GM18909 (cell line): ENCODE measurements around the gene DENND5A.

Experiments used
- ATAC-seq: cut with Tn5 transposase; IDR thresholded peaks from one replicate; pipeline ENCODE4 v1.9.1; 2021; ENCODE audit warnings: mild to moderate bottlenecking; ENCODE audit not compliant: unreplicated experiment, poor library complexity

The DENND5A gene

GRCh38 chr11:9265211-9266131 is at the start of gene DENND5A:
Gene DENND5A, minus strand, starts transcription at chr11:9265350. Its CDS starts 281 bp downstream, at chr11:9265069.
- ATAC-seq: peak; percentile 41

GRCh38 chr11:9314291-9315077 is 49.3 kb upstream of the DENND5A start, which contains the start of gene TMEM41B:
Gene TMEM41B, minus strand, starts transcription at chr11:9314593. Its CDS starts 152 bp downstream, at chr11:9314441.
- ATAC-seq: peak; percentile 97

GRCh38 chr11:9313648-9314290 is 48.6 kb upstream of the DENND5A start:
- peak; percentile 22 for ATAC-seq

- no peak for ATAC-seq
These were observed 45.4 kb upstream of the DENND5A start for GRCh38 chr11:9310485-9311090.

GRCh38 chr11:9304178-9304577 is 39.0 kb upstream of the DENND5A start:
- no peak for ATAC-seq

- ATAC-seq: no peak
These were observed 37.3 kb upstream of the DENND5A start for GRCh38 chr11:9302448-9302847.

- no peak for ATAC-seq
These were observed 36.6 kb upstream of the DENND5A start for GRCh38 chr11:9301720-9302119.

- ATAC-seq: no peak
These were observed 28.5 kb upstream of the DENND5A start for GRCh38 chr11:9293646-9294045.

- ATAC-seq: no peak
These were observed 20.9 kb upstream of the DENND5A start for GRCh38 chr11:9285850-9286587.

- peak; percentile 89 for ATAC-seq
These were observed 15.6 kb upstream of the DENND5A start for GRCh38 chr11:9280655-9281301.

- no peak for ATAC-seq
These were observed 12.0 kb upstream of the DENND5A start for GRCh38 chr11:9277176-9277575.

- no peak for ATAC-seq
These were observed 11.4 kb upstream of the DENND5A start for GRCh38 chr11:9276571-9276970.

- ATAC-seq: no peak
These were observed 9.5 kb upstream of the DENND5A start for GRCh38 chr11:9274499-9275258.

GRCh38 chr11:9273376-9274336 is 8.5 kb upstream of the DENND5A start:
- no peak for ATAC-seq

GRCh38 chr11:9269492-9270013 is 4.4 kb upstream of the DENND5A start:
- no peak for ATAC-seq

- no peak for ATAC-seq
These were observed 2.5 kb upstream of the DENND5A start for GRCh38 chr11:9267680-9268079.

GRCh38 chr11:9266926-9267325 is 1.8 kb upstream of the DENND5A start:
- ATAC-seq: no peak
